ENCODE results near the gene ZNF827.

DNA sequence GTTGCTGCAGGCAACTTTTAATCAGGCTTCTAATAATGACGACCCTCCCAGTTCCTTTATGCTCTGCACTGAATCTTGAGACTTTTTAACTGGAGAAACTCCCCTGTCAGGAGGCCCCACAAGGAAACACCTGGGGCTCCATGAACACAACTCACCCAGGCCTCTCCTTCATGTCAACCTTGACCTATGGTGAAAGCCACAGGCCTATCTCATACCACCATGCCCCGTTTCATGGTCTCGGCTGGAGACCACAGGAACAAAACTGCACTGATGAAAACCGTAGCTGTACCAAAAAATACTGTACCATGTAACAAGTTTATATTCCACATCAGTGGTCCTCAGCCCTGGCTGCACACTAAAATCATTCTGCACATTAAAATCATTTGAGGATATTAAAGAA lies 57.0 kb downstream of the ZNF827 start:
- TF ChIP-seq, protein P1, sequence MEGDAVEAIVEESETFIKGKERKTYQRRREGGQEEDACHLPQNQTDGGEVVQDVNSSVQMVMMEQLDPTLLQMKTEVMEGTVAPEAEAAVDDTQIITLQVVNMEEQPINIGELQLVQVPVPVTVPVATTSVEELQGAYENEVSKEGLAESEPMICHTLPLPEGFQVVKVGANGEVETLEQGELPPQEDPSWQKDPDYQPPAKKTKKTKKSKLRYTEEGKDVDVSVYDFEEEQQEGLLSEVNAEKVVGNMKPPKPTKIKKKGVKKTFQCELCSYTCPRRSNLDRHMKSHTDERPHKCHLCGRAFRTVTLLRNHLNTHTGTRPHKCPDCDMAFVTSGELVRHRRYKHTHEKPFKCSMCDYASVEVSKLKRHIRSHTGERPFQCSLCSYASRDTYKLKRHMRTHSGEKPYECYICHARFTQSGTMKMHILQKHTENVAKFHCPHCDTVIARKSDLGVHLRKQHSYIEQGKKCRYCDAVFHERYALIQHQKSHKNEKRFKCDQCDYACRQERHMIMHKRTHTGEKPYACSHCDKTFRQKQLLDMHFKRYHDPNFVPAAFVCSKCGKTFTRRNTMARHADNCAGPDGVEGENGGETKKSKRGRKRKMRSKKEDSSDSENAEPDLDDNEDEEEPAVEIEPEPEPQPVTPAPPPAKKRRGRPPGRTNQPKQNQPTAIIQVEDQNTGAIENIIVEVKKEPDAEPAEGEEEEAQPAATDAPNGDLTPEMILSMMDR (IDR thresholded peaks at IDR 0.05), result no peak
- TF ChIP-seq POLR2A (IDR thresholded peaks at IDR 0.05), result no peak
